ELF-1 (cell line): ENCODE data around the gene FAM186B.

Experiments
- DNase-seq: peaks from one replicate; pipeline ENCODE4 v3.0.0-alpha.2; 2016; ENCODE audit warnings: low read depth, low spot score

FAM186B gene

DNA sequence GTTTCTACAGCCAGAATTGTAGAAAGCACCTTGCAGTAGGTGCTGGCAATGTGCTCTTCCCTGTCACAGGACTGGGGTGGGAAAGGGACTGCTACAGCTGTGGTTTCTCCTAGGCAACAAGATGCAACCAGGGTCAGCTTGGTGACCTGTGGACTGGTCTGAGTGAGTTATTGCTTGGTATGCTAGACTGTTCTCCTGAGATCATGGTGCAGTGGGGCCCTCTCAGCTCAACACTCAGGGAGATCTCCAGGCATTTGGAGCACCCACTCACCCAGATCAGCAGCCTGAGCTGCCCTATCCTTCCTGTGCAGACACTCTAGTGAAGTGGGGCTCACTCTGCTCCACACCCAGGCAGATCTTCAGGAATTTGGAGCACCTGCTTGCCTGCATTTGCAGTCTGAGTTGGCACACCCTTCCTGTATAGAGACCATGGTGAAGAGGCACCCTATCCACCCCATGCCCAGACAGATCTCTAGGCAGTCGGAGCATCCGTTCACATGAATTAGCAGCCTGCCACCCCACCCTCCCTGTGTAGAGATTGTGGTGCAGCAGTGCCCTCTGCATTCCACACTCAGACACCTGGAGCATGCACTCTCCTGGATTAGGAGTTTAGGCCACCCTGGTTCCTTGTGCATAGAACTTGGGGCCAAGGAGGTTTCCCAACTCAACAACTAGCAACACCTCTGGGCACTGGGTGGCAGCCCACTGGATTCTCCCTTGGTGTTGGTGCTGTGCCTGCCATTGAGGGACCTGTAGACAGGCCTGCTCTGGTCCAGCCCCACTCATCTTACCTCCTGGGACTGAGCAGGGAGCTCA lies 3.8 kb upstream of the FAM186B start:
- DNase-seq = no peak

GRCh38 chr12:49604856-49605255 lies 583 bp downstream of the FAM186B start:
- DNase-seq = no peak

DNA sequence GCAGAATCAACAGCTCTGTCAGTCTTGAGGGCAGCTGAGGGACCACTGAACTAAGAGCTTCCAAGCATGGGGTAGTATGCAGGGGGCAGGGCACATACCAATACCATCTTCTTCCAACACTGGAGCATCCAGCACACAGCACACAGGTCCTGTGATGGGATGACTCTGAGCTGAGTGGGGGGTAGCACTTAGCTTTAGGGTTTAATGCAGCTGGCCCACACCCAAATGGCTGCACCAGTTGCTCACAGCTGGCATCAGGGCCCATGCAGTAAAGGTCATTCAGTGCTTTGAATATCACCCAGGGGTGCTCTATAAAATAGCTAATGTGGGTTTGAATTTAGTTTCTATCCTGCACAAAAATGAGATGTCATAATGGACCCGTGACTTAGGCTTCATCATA lies 1.7 kb downstream of the FAM186B start:
- DNase-seq = no peak

DNA sequence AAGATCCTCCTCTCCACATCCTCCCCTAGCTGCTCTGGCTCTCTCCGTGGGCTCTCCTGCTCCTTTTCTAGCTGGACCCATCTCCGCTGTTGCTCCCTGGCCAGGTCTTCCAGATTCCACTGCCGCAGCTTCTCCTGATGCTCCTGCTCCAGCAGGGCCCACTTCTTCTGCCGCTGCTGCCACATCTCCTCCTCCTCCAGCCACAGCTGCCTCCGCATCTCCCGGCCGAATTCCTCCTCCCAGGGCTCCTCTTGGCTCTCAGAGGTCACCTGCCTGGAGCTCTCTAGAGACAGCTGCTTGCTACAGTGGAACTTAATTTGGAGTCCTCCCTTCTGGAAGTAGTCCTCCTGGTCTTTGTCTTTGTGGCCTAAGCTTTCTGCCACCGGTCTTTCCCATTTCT lies 5.5 kb downstream of the FAM186B start:
- no peak for DNase-seq

- no peak for DNase-seq
Measured at GRCh38 chr12:49598527-49598926, 6.9 kb downstream of the FAM186B start.

DNA sequence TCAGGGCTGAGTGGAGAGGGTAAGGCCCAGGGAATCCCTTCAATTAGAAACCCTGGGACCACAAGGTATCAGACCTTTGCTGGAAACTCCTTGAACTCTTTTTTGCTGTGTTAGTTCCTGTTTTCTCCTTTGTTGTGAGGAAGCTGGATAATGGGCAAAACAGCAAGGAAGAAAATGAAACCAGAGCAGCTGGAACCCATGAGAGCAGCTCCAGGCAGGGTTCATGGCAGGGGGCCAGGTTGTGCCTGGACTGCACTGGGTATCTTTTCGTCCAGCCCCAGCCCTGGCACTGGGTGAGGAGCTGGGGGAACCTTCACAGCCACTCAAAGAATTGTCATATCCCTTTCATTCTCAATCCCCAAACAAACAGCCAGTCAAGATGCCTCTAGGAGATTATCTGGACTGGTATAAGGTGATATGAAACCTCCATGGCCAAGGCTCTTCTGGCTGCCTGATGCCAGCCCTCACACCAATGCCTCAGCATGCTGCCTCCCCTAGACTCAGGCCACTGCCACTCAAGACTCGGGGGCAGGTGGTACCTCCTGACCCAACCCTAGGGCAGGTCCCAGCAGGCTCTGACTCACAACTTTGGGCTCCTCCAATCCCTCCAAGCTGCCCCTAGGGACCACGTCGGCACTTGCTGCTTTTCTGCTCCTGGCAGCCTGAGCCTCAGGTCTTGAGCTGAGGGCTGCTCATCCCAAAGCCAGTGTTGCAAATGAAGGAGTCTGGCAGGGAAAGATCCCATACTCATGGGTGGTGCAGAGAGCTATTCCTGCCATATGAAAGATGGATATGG lies 16.5 kb downstream of the FAM186B start:
- DNase-seq = no peak

DNA sequence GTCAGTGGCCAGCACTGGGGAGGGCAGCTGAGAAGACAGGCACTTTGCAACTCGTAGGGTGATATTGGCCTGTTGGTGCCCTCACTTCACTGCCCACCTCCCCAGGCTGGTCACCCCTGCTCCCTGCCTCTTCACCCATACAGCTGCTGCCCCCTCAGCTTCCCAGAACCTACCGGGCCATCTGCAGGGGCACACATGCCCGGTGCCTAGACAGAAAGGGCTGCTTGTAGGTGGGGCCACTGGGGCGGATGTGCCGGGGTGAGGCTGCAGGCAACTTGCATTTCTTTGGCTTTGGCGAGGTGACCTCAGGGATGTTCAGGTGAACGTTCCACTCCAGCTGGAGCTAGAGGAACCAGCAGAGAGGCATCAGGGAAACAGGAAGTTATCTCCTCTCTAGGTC lies 17.2 kb downstream of the FAM186B start:
- DNase-seq = no peak

GRCh38 chr12:49587174-49587908 lies 18.1 kb downstream of the FAM186B start:
- no peak for DNase-seq

DNA sequence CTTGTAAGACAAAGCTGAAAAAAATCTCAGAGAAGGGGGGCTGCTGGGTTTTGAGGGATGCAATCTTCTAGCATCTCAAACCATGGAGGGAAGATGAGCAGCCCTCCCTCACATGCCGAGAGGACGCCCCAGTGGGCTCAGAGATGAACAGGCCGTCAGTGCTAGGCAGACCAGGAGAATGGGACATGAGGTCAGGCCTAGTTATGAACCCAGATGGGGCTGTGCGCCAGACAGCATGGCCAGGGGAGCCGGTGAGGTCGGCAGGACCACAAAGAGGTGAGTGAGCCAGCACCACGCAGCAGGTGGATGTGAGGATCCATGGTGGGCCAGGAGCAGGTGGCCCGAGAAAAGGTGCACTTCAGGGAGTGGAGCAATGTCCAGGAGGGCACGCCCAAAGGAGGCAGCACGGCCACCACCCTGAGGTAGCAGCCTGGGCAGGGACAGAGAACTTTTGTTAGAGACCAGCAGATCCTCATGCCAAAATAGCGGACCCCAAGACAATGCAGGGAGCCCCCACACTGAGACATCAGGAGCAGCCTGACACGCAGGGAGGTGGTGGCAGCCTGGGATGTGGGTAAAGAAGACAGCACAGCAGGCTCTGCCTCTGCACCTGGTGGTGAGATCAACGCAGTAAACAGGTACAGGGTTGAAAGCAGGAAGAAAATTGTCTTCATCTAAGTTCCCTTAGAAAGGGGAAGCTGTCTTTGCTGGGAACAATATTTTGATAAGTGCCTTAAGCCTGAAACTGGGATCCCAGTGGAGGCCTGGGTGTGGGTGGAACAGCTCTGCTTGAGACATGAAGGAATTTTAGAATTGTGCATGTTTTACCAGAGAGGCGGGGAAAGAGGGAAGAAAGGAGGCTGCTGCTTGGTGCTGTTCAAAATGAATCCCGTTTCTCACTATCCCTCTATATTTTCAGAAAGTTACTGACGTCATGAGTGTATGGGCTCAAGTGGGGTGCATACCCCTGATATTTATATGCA lies 19.7 kb downstream of the FAM186B start:
- DNase-seq = no peak

DNA sequence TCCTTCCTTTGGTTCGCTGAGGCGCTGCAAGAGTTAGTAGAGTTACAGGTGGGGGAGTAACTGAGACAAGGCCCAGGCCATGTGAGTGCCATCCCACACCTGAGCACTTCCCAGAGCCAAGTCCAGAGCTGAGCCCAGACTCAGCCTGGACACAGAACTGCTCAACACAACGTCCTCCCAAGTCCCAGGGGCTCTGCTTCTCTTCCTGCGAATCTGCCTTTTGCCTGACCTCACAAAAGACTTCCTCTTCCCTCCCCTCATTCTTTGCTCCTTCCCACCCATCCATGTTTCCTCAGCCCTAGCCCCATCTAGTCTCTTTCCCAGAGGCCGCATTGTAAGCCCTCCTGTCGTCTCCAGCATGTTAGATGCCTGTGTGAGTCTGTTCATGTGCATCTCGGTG lies 20.8 kb downstream of the FAM186B start:
- no peak for DNase-seq

- no peak for DNase-seq
Measured at GRCh38 chr12:49583366-49584094, 21.9 kb downstream of the FAM186B start.

DNA sequence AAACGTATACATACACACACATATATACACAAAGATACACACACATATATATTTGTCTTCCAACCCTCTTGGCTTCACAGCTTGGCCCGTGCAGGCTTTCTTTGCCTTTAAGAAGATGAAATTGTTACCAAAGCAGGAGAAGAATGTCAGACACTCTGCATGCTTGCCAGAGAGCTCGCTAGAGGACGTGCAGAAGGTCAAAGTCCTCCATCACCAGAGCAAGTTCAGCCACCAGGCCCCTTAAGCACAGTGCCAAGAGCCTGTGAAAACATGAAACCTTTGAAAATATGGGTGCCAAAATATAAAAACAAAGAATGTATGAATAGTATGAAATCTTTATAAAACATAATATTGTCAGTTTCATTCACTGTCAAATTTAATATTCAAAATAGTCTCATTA lies 22.6 kb downstream of the FAM186B start:
- no peak for DNase-seq

GRCh38 chr12:49582201-49582600 lies 23.2 kb downstream of the FAM186B start:
- DNase-seq = no peak

- DNase-seq = peak; percentile 95
Measured at GRCh38 chr12:49580572-49581535, 24.6 kb downstream of the FAM186B start.

DNA sequence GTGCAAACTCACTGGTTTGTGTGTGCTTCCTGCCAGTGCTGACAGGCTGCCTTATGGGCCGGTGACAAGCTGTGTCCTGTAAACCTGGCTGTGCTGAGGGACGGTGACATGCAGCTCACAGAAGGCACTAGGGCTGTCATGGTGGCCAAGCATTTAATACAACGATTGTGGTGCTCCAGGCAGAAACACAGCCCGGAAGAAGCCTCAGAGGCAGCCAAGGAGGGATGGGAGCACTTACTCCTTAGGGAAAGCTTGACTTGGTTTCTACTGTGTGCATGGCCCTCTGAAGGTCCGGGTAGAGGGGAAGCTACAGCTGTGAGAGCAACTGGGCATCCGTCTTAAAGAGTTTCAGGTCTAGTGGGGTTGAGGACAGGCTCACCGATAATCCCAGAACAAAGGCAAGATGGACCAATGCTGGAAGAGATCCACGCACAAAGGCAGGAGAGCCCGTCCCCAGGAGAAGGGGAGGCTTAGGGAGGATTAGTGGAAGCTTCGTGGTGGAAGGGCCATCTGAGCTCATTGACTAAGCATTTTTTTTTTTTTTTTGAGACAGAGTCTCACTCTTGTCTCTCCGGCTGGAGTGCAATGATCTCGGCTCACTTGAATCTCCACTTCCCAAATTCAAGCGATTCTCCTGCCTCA lies 26.8 kb downstream of the FAM186B start:
- no peak for DNase-seq

DNA sequence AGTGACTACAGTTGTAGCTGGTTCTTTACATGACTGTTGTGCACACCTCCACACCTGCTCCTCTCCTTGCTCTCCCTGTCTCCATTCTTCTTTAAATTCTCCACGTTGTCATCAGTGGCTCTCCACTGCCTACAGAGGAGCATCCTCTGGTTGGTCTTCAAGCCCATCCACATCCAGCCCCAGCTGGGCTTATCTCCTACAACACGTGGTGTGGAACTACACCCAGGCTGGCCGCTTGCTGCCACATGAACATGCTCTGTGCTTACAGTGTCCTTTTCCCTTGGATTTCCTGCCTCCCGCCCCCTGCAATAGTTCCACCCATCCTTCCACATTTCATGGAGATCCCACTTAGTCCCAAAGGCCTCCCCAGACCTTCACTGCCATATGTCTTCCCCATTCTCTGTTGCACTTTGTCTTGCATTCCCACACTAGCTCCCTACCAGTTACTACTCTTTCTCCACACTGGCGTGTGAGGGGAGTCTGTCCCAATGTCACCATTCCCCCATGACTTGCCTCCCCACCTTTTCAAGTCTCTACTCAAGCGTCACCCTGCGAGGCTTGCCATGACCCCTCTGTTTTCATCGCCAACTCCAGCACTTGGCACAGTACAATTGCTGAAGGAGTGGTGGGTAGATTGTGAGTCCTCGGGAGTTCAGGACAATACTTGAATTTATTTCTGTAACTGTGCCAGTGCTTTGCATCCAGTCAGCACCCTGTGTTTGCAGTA lies 27.7 kb downstream of the FAM186B start:
- no peak for DNase-seq

DNA sequence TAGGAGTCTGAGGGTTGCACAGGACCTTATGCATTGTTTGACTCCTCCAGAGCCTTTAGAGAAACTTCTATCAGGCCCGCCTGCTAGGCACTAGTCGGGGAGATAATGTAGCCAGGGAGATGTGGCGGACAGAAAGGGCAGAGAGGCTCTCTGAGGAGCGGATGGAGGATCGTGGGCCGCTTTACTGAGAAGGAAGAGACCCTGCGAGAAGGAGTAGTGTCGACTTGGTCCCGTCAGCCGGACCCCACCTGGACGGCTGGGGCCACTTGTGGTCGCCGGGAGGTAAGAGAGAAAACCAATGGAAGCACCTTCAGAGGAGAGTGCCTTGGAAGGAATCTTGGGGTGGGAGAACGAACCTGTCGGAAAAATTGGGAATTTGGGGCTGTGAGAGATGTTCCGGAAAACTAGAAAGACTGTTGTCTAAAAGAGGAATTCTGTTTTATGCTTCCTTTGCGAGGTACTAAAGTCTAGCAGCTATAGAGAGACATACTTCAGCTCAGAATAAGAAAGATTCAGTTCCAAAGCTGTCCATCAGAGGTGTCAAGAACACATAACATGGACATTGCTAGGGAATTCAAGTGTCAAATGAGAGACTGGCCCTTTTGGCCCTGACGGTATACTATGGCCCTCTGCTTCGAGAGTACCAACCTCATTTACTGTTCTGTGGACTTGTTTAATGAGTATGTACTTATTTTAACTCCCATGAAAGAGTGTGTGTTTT lies 36.8 kb downstream of the FAM186B start:
- no peak for DNase-seq
